Ishikawa (cell line): ENCODE results near the gene PEDS1.

ENCODE experiments used
- CEBPB ChIP-seq: IDR thresholded peaks from 2 replicates; pipeline ENCODE4 v1.6.1; 2012
- CREB1 ChIP-seq: IDR thresholded peaks from 2 replicates; pipeline ENCODE4 v1.6.1; 2012; ENCODE audit warnings: low read depth
- EGR1 ChIP-seq: IDR thresholded peaks from 2 replicates; pipeline ENCODE4 v1.6.1; 2012
- EP300 ChIP-seq: IDR thresholded peaks from 2 replicates; pipeline ENCODE4 v1.6.1; 2012; ENCODE audit warnings: borderline replicate concordance
- FOXM1 ChIP-seq: IDR thresholded peaks from 2 replicates; pipeline ENCODE4 v1.6.1; 2012; ENCODE audit warnings: low read depth, borderline replicate concordance
- MAX ChIP-seq: IDR thresholded peaks from 2 replicates; pipeline ENCODE4 v1.6.1; 2012
- NFIC ChIP-seq: IDR thresholded peaks from 2 replicates; pipeline ENCODE4 v1.6.1; 2012
- RAD21 ChIP-seq: IDR thresholded peaks from 2 replicates; pipeline ENCODE4 v1.6.1; 2012; ENCODE audit warnings: low read depth
- TAF1 ChIP-seq: IDR thresholded peaks from 2 replicates; pipeline ENCODE4 v1.6.1; 2012; ENCODE audit warnings: low read depth, mild to moderate bottlenecking
- TCF12 ChIP-seq: IDR thresholded peaks from 2 replicates; pipeline ENCODE4 v1.6.1; 2012; ENCODE audit warnings: low read depth
- TEAD4 ChIP-seq: IDR thresholded peaks from 2 replicates; pipeline ENCODE4 v1.6.1; 2012
- USF1 ChIP-seq: IDR thresholded peaks from 2 replicates; pipeline ENCODE4 v1.6.1; 2012
- YY1 ChIP-seq: IDR thresholded peaks from 2 replicates; pipeline ENCODE4 v1.6.1; 2012; ENCODE audit warnings: low read depth
- ZBTB7A ChIP-seq: IDR thresholded peaks from 2 replicates; pipeline ENCODE4 v1.6.1; 2012; ENCODE audit warnings: low read depth
- TF ChIP-seq, protein P1 (sequence below): IDR thresholded peaks from 2 replicates; pipeline ENCODE4 v1.6.1; 2012; ENCODE audit warnings: low read depth, mild to moderate bottlenecking

PEDS1 gene

DNA sequence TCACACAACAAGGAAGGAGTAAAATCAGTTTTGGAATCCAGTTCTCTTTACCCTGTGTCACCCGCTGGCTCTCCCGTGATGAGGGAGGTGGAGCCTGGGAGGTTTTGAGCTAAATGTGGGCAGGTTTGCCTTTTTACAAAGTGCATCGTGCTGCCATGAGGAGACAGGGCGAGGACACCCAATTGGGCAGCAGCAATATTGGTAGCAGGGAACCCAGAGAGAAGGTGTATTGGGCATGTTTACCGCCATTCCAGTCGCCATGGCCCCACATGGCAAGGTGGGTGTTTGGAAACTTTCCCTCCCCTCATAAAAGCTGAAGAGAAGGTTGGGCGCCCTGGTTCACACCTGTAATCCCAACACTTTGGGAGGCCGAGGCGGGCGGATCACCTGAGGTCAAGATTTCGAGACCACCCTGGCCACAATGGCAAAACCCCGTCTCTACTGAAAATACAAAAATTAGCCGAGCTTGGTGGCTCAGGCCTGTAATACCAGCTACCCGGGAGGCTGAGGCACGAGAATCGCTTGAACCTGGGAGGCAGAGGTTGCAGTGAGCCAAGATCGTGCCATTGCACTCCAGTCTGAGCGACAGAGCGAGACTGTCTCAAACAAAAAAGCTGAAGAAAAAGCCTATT, 37.0 kb downstream of the PEDS1 start:
- TF ChIP-seq YY1 (no peak), TAF1 (no peak), EGR1 (no peak), RAD21 (no peak), NFIC (no peak), ZBTB7A (no peak)

GRCh38 chr20:50115591-50116367, 37.7 kb downstream of the PEDS1 start:
- TF ChIP-seq EGR1, result no peak
- 0 out of 2 replicates have a peak, but pooled peaks have one; percentile 36 for TF ChIP-seq CREB1
- peak; percentile 35; the same call in 1 of the 2 replicates for TF ChIP-seq USF1
- no peak for TF ChIP-seq RAD21
- TF ChIP-seq MAX, result peak; percentile 79
- peak; percentile 66; the same call in 1 of the 2 replicates for TF ChIP-seq TAF1
- no peak for TF ChIP-seq ZBTB7A
- no peak for TF ChIP-seq NFIC
- TF ChIP-seq TEAD4, result 0 out of 2 replicates have a peak, but pooled peaks have one; percentile 29

GRCh38 chr20:50115041-50115512, 38.4 kb downstream of the PEDS1 start:
- TF ChIP-seq USF1 (no peak), ZBTB7A (no peak), TAF1 (no peak), MAX (no peak), CREB1 (no peak), YY1 (no peak), TCF12 (no peak), EGR1 (no peak)

DNA sequence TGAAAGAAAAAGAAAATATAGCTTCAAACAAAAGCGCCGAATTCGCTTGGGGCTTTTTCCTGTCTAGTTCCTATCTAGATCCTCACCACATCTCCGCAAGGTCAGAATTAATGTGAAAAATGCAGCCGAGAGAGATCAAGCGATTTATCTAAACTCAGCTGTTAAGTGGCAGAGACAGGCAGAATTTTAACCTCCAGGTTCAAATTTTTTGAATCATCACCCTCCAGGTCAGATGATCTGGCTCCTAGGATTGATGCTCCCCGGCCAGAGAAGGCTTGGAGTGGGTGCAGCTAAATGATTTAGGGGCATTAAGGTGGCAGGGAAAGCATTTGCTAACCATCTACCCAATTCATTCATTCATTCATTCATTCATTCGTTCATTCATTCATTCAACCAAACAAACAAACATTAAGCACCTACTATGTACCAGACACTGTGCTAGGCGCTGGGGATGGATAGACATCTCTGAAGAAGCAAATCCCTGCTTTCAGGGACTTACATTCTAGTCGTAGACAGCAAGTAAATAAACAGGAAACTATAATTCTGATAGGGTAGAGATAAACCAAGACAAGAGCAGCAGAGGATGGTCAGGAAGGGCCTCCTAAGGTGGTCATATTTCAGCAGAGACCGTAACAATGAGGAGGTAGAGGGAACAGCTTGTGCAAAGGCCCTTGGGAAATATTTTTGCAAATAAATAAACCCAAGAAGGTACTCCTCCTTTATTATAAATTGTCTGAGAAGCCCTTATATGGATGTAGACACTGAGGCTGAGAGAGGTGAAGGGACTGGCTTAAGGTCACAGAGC, 39.9 kb downstream of the PEDS1 start:
- 0 out of 2 replicates have a peak, but pooled peaks have one; percentile 6 for TF ChIP-seq TCF12
- TF ChIP-seq CEBPB, result no peak

DNA sequence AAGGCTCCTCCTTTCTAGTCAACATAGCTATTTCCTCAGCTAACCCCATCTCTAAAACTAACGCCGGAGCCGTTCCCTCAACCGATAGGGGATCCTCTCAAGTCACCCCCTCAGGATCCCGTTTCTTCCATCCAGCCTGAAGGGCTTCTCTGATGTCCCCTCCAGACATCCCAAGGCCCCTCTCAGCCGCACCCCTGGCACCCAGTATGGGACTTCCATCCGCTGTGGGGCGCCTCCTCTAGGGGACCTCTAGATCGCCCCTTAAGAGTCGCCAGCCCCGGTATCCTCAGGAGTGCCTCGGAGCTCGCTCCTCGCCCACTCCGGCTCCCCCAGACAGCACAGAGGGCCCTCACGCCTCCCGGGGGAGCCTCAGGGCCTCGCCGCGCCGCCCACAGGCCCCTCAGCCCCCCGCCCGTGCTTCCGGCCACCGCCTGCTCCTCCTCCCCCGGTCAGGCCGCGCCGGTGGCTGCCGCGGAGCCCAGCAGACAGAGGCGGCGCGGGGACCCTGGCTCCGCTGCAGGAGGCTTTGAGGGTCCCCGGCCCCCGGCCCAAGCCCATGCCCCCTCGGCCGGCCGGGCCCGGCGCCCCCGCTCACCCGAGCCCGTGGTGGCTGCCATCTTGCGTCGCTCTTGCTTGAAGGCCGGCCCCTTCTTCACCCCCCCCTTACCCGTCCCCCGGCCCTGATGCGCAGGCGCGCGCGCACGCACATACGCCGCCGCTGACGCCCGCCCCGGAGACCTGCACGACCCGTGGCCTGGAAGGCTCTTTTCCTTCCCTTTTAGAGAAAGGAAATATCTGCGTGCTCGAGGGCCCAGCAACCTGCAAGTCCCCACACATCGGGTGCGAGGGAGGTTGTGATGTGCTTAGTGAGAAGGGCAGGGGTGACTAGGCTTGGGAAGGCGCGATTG, 40.8 kb downstream of the PEDS1 start, which contains the start of gene UBE2V1:
Gene UBE2V1, minus strand, starts transcription at position 639 of the 908 bp plus-strand sequence. Its CDS starts 22 bp downstream, at position 617.
- no peak for TF ChIP-seq CREB1
- peak; percentile 85; the same call in 1 of the 2 replicates for TF ChIP-seq ZBTB7A
- 0 out of 2 replicates have a peak, but pooled peaks have one; percentile 15 for TF ChIP-seq TCF12
- TF ChIP-seq, protein P1, sequence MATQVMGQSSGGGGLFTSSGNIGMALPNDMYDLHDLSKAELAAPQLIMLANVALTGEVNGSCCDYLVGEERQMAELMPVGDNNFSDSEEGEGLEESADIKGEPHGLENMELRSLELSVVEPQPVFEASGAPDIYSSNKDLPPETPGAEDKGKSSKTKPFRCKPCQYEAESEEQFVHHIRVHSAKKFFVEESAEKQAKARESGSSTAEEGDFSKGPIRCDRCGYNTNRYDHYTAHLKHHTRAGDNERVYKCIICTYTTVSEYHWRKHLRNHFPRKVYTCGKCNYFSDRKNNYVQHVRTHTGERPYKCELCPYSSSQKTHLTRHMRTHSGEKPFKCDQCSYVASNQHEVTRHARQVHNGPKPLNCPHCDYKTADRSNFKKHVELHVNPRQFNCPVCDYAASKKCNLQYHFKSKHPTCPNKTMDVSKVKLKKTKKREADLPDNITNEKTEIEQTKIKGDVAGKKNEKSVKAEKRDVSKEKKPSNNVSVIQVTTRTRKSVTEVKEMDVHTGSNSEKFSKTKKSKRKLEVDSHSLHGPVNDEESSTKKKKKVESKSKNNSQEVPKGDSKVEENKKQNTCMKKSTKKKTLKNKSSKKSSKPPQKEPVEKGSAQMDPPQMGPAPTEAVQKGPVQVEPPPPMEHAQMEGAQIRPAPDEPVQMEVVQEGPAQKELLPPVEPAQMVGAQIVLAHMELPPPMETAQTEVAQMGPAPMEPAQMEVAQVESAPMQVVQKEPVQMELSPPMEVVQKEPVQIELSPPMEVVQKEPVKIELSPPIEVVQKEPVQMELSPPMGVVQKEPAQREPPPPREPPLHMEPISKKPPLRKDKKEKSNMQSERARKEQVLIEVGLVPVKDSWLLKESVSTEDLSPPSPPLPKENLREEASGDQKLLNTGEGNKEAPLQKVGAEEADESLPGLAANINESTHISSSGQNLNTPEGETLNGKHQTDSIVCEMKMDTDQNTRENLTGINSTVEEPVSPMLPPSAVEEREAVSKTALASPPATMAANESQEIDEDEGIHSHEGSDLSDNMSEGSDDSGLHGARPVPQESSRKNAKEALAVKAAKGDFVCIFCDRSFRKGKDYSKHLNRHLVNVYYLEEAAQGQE, result no peak
- no peak for TF ChIP-seq RAD21
- TF ChIP-seq YY1, result peak; percentile 90
- TF ChIP-seq MAX, result peak; percentile 86
- TF ChIP-seq NFIC, result no peak
- peak; percentile 64 for TF ChIP-seq TAF1

GRCh38 chr20:50111829-50112495, 41.6 kb downstream of the PEDS1 start:
- TF ChIP-seq NFIC (no peak), USF1 (no peak), TAF1 (no peak), MAX (no peak), TEAD4 (no peak), ZBTB7A (no peak), RAD21 (no peak), EGR1 (no peak), CREB1 (no peak), TCF12 (no peak), EP300 (no peak), FOXM1 (no peak), CEBPB (no peak)
- TF ChIP-seq, protein P1, result no peak
